Left kidney (tissue), 2 donors: ENCODE data around the gene SLC38A10. TPM values are rescaled to one million over a fixed set of nuclear protein-coding genes. Genes with fewer than 3 reads are reported as not detected.
"Not testable (repeated sequence)": the region's sequence is repeated elsewhere in the genome, so short reads cannot be mapped to it uniquely, and the experiment has no call there.

ENCODE experiments used
- DNase-seq: peaks from one replicate; pipeline ENCODE4 v3.0.0-alpha.2; 2013
- polyA plus RNA-seq: library from polyadenylated mRNA; unstranded; fragments of 120-200 nt; gene quantifications from one replicate; pipeline ENCODE4 v1.2.1, GENCODE V29; 2013; ENCODE audit not compliant: insufficient read length

SLC38A10 gene
- polyA plus RNA-seq, 1 donor: 56.3 TPM

DNA sequence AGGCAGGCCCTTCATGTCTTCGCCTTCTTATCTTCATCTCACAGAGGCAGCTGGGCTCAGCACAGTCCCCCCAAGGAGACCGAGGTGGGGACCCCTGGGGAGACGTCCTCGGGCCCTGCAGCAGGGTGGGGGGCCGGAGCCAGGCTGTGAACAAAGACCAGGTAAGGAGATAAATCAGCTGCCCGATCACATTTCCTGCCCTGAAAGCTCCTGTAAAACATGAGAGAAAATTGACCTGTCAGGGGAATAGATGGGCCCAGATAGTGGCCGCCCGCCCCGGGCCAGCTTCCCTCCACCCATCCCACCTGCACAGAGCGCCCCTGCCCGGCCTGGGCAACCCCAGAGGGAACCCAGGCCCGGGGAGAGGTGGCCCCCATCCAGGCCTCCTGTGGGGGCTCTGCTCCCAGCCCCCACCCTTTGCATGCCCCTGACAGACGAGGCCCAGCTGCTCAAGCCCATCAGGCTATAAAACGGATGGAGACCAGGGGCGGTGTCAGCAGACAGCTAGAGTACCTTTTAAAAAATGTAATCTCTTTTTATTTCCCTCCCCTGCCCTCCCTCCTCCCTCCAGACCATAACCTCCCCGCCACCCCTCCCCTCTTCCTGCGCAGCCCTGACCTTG lies 18.8 kb upstream of the SLC38A10 start:
- DNase-seq: no peak

DNA sequence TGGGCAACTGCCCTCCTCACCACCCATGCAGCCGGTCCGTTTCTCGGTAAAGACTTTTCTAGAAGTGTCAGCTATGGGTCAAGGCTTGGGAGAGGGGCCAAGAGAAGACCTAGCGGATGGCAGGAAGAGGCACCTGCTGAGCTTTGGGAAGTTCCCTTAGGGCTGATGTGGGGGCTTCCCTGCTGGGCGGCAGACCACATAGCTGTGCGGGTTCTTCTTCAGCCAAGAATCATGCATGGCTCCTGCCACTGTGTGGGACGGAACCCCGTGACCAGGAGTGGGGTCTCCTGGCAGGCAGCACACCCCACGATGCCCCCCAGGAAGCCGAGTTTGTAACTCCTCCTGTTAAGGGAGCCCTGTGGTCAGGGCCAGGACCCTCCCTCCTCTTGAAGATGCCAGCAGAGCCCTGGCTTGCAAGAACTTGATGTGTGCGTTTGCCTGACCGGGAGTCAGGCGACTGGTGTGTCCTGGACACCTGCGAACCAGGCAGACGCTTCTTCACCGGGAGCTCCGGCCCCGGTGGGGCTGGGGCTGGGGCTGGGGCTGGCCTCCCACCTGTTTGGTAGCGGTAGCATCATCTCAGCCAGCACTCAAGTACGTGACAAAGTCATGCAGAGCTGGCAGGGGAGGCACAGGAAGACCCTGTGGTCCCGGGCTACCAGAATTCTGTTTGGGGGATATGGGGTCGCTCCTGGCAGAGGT lies 17.7 kb upstream of the SLC38A10 start:
- no peak for DNase-seq

DNA sequence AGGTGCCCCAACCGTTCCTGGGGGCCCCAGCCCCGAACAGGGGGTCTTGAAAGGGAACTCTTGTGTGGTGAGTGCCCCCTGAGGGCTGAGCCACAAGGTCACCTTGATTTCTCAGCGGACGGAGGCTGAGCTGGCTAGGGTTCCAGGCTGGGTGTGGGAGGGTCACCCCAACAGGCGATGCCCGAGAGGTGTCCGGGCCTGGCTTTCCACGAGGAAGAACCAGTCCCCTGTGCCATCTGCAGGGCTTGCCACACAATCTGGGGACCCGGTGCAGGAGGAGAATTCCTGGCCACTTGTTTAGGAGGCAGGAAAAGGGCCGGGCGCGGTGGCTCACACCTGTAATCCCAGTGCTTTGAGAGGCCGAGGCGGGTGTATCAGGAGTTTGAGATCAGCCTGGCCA lies 16.8 kb upstream of the SLC38A10 start:
- DNase-seq: no peak

DNA sequence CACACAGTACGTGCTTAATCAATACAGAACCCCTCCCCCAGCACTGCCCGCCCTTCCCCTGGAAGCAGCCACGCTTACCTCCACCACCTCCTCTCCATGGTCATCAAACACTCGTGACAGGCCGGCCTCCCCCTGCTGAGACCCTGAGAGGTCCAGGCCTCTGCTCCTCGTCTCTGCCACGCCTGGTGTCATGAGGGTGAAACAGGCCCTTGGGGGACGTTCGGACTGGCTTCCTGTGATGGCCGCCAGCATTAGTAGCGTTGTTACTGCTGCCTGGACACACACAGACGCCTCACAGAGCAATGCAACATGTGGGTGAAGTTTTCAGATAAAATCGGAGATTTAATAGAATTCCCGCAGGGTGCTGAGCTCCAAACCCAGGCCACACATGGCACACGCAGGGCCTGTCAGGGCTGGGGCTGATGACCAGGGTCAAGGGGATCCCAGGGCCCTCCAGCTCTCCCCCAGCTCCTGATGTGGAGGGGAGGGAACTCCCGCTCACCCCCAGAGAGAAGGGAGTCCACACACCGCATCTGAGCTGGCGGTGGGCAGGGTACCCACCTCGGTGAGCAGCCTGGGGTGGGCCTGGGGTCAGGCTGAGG lies 15.9 kb upstream of the SLC38A10 start:
- DNase-seq: no peak

DNA sequence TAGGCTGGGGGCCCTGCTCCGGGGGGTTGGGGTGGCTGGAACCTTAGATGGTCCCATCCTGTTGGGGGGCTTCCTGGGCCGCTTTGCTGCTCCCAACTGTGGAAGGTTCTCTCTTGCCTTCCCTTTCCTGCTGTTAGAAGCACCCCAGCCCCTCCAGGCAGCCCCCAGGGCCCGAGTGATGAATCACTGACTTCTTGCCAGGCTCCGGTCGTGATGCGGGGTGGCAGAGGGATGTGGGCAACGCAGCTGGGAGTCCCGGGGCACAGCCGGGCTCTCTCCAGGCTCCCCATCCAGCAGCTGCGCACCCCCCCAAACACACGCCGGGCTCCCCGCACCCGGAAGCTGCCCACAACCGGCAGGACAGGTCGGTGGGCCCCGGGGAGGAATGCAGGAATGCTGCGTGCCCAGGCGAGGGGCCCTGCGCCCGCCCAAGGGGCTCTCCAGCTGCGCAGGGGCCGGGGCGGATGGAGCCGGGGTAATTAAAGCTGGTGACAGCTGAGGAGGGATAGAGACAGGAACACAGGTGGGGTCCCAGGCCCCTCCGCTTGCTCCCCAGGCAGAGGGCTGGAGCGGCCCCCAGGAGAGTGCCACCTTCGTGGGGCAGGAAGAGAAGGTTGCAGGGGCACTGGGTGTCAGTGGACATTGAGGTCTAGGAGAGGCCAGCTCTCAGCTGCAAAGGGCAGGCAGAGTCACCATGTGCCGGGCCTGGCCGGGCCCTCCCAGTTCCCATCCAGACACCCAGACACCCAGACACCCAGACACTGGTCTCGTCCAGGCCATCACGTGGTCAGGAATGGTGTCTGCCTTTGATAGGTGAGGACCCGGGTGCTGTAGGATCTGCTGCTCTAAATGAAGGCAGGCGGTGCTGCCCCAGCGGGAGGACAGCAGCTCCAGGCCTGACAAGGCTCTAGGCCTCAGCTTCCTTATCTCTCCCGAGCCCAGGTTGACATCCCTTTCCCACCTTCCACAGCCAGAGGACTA lies 15.0 kb upstream of the SLC38A10 start:
- DNase-seq: no peak

DNA sequence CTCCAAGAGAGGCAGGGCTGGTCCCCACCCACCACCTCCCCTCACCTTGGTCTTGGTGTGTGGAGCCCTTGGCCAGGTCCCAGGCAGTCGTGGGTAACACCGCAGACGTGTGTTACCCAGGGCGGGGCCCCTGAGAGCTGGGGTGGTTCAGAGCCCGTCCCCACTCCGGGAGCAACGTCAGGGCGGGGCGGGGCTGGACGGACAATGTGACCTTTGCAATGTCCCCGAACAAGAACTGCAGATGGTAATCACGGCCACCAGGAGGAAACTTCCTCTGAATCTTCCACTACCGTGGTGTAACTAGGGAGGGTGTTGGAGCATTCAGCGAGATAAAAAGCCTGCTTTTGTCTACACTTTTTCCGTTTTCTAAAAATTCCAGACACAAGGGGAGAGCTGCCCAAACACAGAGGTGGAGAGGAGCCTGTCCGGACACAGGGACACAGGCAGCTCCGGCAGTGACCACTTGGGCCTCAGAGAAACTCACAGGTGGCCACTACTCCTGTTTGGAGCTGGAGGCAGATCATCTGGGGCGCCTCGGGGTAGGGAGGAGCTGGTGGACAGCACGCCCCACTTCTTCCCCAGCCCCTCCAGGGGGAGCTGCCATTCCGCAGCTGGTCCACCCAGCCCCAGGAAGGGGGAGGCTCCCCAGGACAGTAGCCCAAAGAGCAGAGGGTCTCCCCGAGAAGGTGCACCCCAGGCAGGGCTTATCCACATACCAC lies 14.2 kb upstream of the SLC38A10 start:
- no peak for DNase-seq

DNA sequence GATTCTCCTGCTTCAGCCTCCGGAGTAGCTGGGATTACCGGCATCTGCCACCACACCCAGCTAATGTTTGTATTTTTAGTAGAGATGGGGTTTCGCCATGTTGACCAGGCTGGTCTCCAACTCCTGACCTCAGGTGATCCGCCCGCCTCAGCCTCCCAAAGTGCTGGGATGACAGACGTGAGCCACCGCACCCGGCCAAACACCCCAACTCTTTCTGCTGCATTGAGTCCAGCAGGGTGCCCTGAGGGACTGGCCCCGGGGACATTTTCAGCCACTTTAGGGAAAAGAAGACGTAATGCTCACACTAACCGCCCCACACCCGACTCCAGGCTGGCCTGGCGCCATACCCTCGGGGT lies 13.7 kb upstream of the SLC38A10 start:
- DNase-seq: not testable (repeated sequence)

DNA sequence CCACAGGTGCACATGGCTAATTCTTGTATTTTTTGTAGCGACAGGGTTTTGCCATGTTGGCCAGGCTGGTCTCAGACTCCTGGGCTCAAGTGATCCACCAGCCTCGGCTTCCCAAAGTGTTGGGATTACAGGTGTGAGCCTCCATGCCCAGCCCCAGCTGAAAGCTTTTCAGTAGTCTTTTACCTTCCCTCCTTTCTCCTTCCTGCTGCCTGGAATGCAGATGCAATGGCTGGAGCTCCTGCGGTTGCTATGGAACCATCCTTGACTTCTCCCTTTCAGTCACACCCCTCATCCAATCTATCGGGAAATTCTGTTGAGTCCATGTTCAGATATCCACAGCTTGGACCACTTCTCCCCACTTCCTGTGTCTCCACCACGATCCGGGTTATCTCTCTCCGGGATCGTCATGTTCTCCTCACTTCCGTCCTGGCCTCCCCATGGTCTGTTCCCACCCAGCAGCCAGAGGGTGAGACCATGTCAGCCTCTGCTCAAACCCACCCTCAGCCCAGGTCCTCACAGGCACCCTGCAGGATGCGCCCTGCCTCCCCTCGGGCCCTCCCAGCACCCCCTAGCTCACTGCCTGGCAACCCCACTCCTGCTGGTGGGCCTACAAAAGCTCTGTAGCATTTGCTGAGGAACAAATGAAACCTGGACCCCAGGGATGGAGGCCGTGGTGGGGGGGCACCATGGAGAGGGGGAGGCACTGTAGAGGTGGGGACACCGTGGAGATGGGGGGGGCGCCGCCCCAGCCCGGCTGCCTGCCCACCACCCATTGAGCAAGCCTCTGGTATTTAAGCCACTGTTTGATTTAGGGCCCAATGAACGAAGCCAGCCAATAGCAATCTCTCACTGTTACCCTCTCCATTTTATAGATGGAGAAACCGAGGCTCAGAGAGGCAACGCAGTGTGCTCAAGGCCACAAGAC lies 12.8 kb upstream of the SLC38A10 start:
- no peak for DNase-seq

DNA sequence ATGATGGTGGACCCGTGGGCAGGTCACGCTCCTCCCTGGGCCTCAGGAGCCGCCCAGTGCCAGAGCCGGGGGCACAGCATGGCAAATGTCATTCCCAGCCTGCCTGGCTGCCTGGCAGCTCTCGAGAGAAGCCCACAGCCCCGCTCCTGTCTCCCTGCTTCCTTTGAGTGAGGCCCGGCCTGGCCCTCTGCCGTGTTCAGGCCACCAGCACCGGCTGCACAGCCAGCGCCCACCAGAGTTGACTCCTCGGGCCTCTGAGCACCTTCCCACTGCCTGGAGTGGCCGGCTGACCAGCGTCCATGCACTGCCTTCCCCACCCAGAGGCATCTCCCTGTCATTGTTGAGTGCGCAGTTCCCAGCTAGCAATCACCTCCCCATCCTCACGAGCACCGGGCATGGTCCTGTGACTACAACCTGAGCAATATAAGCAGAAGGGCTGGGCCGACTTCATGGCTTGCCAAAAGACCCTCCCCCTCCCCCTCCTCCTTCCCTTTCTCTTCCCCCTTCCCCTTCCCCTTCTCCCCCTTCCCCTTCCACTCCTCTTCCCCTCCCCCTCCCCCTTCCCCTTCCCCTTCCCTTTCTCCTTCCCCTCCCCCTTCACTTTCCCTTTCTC lies 11.9 kb upstream of the SLC38A10 start:
- DNase-seq: no peak

DNA sequence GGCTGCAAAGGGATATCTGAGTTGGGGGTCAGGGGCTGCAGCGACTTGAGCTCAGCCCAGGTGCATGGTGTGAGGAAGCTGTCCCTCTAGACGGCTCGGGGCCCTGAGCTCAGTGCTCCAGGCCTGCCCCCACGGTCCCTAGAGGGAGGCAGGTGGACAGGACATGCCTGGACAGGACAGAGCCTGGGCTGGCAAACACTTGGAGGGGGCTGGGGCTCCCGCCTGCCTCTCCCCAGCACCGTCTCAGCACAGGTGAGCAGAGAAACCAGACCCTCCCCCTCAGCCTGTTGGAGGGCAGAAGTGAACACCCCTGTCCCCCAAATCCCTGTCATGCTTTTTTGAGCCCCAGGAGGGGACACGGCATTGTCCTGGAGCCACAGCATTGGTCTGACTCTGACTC lies 11.4 kb upstream of the SLC38A10 start:
- DNase-seq: no peak

DNA sequence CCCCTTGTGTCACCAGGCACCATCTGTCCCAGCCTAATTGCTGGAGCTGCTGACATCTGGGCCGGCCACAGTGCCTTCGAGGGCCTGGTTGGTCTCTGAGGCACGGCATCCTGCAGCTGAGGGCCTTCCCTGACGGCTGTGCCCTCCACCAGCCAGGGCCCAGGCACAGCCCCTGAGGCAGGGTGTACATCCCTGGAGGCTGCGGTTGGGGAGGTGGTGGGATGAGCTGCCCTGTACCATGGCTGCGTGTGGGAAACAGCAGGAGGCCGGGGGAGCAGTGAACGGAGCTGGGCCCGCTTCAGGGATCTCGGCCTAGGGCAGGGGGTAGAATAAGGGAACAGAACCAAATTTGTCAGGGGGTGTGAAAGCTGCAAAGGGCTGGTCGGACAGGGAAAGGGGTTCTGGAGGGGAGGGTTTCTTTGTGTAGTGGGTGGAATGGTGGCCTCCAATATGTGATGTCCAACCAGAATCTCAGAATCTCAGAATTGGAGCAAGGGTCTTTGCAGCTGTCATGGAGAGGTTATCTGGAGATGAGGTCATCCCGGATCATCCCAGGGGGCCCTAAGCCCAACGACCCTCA lies 10.0 kb upstream of the SLC38A10 start:
- no peak for DNase-seq

DNA sequence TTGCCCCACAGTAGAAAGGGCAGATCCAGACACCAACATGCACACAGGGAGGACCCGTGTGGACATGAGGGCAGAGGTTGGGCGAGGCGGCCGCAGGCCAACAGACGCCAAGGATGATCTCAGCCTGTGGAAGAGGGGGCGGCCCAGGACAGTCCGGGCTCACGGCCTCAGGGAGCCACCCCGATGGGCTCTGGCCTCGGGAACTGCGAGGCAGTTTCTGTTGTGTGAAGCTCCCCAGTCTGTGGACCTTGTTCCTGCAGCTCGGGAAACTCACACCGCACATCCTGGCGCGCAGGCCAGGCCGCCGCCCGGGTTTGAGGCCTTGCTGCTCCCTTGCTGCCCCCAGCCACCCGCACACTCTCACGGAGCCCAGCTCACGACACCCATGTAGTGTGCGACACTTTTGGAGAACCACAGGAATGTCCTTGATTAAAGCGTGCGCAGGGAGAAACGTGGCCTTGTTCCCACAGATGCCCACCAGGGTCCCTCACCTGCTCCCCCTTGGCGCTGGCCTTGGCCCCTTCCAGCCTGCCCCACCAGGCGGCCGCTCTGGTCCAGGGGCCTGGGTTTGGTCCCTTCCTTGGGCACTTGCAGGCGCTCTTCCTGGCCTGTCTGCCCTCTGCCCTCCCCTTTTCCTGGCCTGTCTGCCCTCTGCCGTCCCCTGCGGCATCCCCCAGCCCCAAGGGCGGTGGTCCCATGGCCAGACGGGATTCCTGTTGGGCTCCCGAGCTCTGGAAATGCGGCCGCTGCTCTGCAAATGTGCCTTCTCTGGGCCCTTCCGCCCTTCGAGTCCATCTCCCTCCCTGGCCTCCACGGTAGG lies 9.3 kb upstream of the SLC38A10 start:
- DNase-seq: no peak

DNA sequence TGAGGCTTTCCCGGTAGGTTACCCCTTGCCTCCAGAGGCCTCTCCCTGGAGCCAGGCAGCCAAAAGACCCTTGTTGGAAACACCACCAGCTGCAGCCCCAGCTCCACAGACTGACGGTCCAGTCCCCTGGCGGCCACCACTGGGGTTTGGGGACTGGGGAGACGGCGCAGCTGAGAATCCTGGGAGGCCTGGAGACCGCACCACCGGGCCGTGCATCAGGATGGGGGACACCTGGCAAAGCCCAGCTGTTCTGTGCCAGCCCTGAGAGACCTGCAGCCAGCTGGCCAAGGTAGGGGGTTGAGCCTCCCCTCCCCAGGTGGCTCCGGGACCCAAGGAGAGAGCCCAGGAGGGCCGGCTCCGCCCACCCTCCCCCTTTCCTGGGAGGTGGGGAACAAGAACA lies 8.3 kb upstream of the SLC38A10 start:
- DNase-seq: no peak

DNA sequence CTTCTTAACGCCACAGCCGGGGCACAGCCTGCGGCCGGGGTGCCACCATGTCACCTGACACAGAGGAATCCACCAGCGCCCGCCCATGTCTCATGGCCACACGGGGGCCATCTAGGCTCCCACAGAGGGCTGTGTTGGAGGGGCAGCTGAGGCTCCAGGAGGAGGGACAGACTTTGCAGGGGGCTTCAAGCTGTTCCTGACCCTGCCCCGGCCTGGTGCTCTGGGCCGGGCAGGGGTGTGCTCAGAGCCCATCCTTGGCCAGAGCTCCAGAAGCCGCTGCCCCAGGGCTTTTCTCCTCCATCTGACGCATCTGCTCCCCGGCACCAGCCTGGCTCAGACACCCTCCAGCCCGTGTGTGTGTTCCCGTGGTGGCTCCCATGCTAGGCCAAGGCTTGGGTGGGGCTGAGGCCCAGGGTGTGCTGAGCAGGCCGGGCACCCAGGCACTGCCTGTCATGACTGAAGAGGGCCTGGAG lies 7.8 kb upstream of the SLC38A10 start:
- no peak for DNase-seq

DNA sequence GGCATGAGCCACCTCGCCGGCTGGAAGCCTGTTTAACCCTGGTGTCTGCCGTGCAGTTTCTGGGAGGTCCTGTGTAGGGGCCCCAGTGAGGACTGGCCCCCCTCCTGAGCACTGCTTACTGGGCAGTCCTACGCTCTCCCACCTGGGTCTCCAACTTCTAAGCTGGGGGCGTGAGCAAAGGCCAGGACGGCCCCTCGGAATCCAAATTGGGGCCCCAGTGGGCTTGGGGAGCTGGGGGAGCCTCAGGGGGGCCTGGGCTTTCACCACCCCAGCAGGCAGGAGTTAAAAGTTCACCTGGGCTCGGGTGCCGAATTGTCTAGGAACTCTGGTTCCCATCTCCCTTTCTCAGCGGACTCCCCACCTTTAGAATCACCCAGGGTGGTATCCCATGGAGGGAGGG lies 7.2 kb upstream of the SLC38A10 start:
- no peak for DNase-seq

DNA sequence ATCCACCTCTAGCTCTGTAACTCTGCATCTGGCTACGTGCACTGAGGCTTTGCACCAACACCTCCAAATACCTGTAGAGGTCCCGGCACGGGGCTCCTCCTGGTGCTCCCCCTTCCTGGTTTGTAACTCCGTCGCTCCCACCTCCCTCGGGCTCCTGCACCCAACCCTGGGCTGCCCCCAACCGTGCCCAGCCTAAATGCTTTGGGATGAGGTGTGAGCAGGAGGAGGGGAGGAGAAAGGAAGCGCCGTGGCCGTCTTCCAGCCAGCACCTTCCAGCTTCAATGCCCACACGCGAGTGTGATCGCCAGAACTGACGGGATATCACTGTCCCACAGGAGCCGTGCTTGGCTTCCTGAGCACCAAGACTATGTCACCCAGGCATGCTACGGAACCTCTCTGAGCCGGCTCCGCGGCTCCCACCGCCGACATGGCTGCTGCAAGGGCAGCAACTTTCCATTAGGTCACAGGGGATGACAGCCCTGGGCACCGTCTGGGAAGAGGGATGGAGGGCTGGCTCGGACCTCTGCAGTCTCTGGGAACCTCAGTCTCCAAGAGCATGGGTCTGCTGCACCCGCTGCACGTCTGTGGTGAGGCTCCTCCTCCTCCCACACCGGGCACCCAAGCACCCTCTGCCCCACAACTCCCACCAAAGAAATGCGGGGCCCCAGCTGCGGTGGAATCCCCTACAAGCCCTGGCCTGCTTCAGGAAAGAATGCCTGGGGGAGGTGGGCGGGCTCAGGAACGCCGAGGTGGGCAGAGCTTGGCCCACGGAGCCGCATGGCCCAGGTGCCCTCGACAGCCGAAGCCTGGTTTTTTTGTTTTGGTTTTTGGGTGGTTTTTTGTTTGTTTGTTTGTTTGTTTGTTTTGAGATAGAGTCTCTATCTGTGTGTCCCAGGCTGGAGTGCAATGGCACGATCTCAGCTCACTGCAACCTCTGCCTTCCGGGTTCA lies 6.4 kb upstream of the SLC38A10 start:
- DNase-seq: no peak

DNA sequence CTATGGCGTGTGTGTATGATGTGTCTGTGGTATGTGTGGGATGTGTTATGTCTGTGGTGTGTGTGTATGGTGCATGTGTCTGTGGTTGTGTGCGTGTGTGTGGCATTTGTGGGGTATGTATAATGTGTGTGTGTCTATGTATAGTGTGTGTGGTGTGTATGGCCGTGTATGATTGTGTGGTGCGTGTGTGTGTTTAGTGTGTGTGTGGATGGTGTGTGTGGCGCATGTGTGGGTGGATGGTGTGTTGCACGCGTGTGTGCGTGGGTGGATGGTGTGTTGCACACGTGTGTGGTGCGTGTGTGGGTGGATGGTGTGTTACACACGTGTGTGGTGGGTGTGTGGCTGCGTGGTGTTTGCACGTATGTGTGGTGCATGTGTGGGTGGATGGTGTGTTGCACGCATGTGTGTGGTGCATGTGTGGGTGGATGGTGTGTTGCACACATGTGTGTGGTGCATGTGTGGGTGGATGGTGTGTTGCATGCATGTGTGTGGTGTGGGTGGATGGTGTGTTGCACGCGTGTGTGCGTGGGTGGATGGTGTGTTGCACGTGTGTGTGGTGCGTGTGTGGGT lies 5.6 kb upstream of the SLC38A10 start:
- no peak for DNase-seq
